Ishikawa (cell line): Measurements from ENCODE around the gene PPFIA4.

Experiments
- EP300 ChIP-seq: IDR thresholded peaks from 2 replicates; pipeline ENCODE4 v1.6.1; 2012; ENCODE audit warnings: borderline replicate concordance
- MAX ChIP-seq: IDR thresholded peaks from 2 replicates; pipeline ENCODE4 v1.6.1; 2012
- RAD21 ChIP-seq: IDR thresholded peaks from 2 replicates; pipeline ENCODE4 v1.6.1; 2012; ENCODE audit warnings: low read depth
- TAF1 ChIP-seq: IDR thresholded peaks from 2 replicates; pipeline ENCODE4 v1.6.1; 2012; ENCODE audit warnings: low read depth, mild to moderate bottlenecking
- USF1 ChIP-seq: IDR thresholded peaks from 2 replicates; pipeline ENCODE4 v1.6.1; 2012
- YY1 ChIP-seq: IDR thresholded peaks from 2 replicates; pipeline ENCODE4 v1.6.1; 2012; ENCODE audit warnings: low read depth

- no peak for TF ChIP-seq MAX
- no peak for TF ChIP-seq EP300
- no peak for TF ChIP-seq YY1
- no peak for TF ChIP-seq RAD21
- TF ChIP-seq USF1 = no peak
- no peak for TF ChIP-seq TAF1
Measured at GRCh38 chr1:203001986-203002385, 24.3 kb upstream of the PPFIA4 start.
